MCF 10A (cell line): Measurements from ENCODE around the gene UPP1. TPM values are rescaled to one million over a fixed set of nuclear protein-coding genes. Genes with fewer than 3 reads are reported as not detected.
"Not testable (repeated sequence)": the region's sequence is repeated elsewhere in the genome, so short reads cannot be mapped to it uniquely, and the experiment has no call there.

Experiments used
- BruUV-seq: library from RNA; stranded (reverse); fragments of 400-500 nt; replicated peaks from 2 replicates; lab custom pipeline; 2021; lab: Mats Ljungman, UMichigan
- CTCF ChIA-PET: fragments of 300-600 bp; sonication (Branson Sonifier 250); formaldehyde crosslinking; extraction: SDS; loops from one replicate; lab custom pipeline; 2021; ENCODE audit warnings: antibody characterized with exemption, inconsistent platforms; lab: Yijun Ruan, JAX
- POLR2A ChIA-PET: fragments of 300-600, 350-650 bp; sonication (Branson Sonifier 250); formaldehyde crosslinking; extraction: SDS; loops from one replicate; lab custom pipeline; 2020; ENCODE audit warnings: antibody characterized with exemption, inconsistent platforms; lab: Yijun Ruan, JAX
- DNase-seq: peaks from one replicate; pipeline ENCODE4 v3.0.0-alpha.2; 2018; ENCODE audit not compliant: unreplicated experiment
- H3K27ac Mint-ChIP-seq: one replicate; pipeline ENCODE4 v1.8.0; 2022; ENCODE audit warnings: mild to moderate bottlenecking, low read depth, mixed read lengths; ENCODE audit not compliant: unreplicated experiment
- H3K27me3 Mint-ChIP-seq: one replicate; pipeline ENCODE4 v1.8.0; 2022; ENCODE audit warnings: mixed read lengths; ENCODE audit not compliant: insufficient read depth, unreplicated experiment
- H3K36me3 Mint-ChIP-seq: one replicate; pipeline ENCODE4 v1.8.0; 2022; ENCODE audit warnings: mild to moderate bottlenecking, moderate library complexity, mixed read lengths; ENCODE audit not compliant: insufficient read depth, unreplicated experiment
- H3K4me1 Mint-ChIP-seq: one replicate; pipeline ENCODE4 v1.8.0; 2022; ENCODE audit warnings: mixed read lengths; ENCODE audit not compliant: insufficient read depth, unreplicated experiment
- H3K4me3 Mint-ChIP-seq: one replicate; pipeline ENCODE4 v1.8.0; 2022; ENCODE audit warnings: mild to moderate bottlenecking, moderate library complexity, mixed read lengths; ENCODE audit not compliant: unreplicated experiment
- H3K9me3 Mint-ChIP-seq: one replicate; pipeline ENCODE4 v1.8.0; 2022; ENCODE audit warnings: mixed read lengths; ENCODE audit not compliant: unreplicated experiment
- intact Hi-C: fragments of 100-400 bp; cut with micrococcal nuclease; formaldehyde crosslinking; loops from 2 replicates; pipeline ENCODE4 v1.14.1; 2022
- total RNA-seq: library from RNA; stranded (reverse); gene quantifications from 2 replicates; pipeline ENCODE4 v1.2.3, GENCODE V29; 2022
- TF ChIP-seq, protein P1 (sequence below): fragments of 200-600 bp; IDR thresholded peaks from one replicate; pipeline ENCODE4 v1.8.0; 2022; ENCODE audit warnings: antibody characterized with exemption, mild to moderate bottlenecking; ENCODE audit not compliant: unreplicated experiment

The UPP1 gene
- total RNA-seq, 1 experiment from 2014 or later: 602 TPM

DNA sequence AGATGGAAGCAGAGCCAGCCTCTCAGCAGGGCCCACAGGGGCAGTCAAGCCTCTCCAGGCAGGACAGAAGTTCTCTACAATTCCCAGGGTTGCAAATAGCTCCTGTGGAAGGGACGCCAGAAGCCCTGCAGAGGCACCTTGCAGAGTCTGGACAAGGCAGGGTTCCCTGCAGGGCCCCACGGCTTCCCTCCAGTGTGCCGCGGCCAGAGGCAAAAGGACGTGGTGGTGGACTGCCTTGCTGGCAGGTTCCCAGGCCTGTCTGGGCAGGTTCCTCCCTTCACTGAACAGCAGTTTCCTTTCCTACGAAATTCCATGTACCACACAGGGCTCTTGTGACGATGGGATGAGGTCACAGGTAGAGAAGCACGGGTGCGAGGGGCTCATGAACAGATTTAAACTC is 25.1 kb downstream of the UPP1 start:
- ChIA-PET POLR2A (interaction anchor here (0.7 kb wide), 1 partner anchor 165 kb away, joined by 3 read pairs; no protein-coding TSS in a partner anchor), CTCF (interaction anchor here (0.6 to 16.0 kb wide), 6 partner anchors 12 to 179 kb away, joined by 3 to 314 read pairs (median 4); partner anchors contain the start of genes PKD1L1 and UPP1)
- DNase-seq: no peak
- Mint-ChIP-seq H3K27me3 (no peaks in the 10 kb centered on the region), H3K36me3 (peaks cover under 1% of the 10 kb centered on the region), H3K4me3 (no peak overlapping the region), H3K4me1 (peaks cover 22% of the 10 kb centered on the region), H3K9me3 (no peaks in the 10 kb centered on the region), H3K27ac (no peak overlapping the region)
- no TSS peak for BruUV-seq
- intact Hi-C loops: no loop called here
- TF ChIP-seq, protein P1, sequence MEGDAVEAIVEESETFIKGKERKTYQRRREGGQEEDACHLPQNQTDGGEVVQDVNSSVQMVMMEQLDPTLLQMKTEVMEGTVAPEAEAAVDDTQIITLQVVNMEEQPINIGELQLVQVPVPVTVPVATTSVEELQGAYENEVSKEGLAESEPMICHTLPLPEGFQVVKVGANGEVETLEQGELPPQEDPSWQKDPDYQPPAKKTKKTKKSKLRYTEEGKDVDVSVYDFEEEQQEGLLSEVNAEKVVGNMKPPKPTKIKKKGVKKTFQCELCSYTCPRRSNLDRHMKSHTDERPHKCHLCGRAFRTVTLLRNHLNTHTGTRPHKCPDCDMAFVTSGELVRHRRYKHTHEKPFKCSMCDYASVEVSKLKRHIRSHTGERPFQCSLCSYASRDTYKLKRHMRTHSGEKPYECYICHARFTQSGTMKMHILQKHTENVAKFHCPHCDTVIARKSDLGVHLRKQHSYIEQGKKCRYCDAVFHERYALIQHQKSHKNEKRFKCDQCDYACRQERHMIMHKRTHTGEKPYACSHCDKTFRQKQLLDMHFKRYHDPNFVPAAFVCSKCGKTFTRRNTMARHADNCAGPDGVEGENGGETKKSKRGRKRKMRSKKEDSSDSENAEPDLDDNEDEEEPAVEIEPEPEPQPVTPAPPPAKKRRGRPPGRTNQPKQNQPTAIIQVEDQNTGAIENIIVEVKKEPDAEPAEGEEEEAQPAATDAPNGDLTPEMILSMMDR: no peak

GRCh38 chr7:48114589-48114988 is 25.5 kb downstream of the UPP1 start:
- no TSS peak for BruUV-seq
- no peak overlapping the region for H3K27ac Mint-ChIP-seq
- H3K9me3 Mint-ChIP-seq: no peaks in the 10 kb centered on the region
- intact Hi-C loops: no loop called here
- no peak overlapping the region for H3K4me3 Mint-ChIP-seq
- H3K27me3 Mint-ChIP-seq: no peaks in the 10 kb centered on the region
- ChIA-PET CTCF (interaction anchor here (0.6 to 16.0 kb wide), 6 partner anchors 11 to 180 kb away, joined by 3 to 314 read pairs (median 4); partner anchors contain the start of genes PKD1L1 and UPP1), POLR2A (interaction anchor here (0.6 kb wide), 1 partner anchor 1809 kb away, joined by 3 read pairs; no protein-coding TSS in a partner anchor)
- peaks cover 22% of the 10 kb centered on the region for H3K4me1 Mint-ChIP-seq
- DNase-seq: no peak
- TF ChIP-seq, protein P1: no peak
- H3K36me3 Mint-ChIP-seq: no peaks in the 10 kb centered on the region

DNA sequence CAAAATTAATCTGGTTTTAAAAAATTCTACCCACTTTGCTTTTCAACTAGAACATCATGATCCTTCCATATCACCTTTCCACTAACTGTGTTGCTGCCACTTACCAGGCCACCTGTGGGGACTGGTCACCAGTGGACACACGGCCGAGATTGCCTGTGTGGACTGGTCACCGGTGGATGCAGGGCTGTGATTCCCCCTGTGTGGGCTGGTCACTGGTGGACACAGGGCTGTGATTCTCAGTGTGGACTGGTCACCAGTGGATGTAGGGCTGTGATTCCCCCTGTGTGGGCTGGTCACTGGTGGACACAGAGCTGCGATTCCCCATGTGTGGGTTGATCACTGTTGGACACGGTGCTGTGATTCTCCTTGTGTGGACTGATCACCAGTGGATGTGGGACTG is 27.0 kb downstream of the UPP1 start:
- Mint-ChIP-seq H3K4me3 (no peak overlapping the region), H3K36me3 (no peaks in the 10 kb centered on the region), H3K27ac (no peak overlapping the region), H3K4me1 (peaks cover 13% of the 10 kb centered on the region), H3K9me3 (no peaks in the 10 kb centered on the region), H3K27me3 (no peaks in the 10 kb centered on the region)
- TF ChIP-seq, protein P1: no peak
- intact Hi-C loops: no loop called here
- CTCF ChIA-PET: interaction anchor here (0.6 kb wide), 1 partner anchor 170 kb away, joined by 3 read pairs; no protein-coding TSS in a partner anchor
- no peak for DNase-seq
- no TSS peak for BruUV-seq
- POLR2A ChIA-PET: no interaction called here

DNA sequence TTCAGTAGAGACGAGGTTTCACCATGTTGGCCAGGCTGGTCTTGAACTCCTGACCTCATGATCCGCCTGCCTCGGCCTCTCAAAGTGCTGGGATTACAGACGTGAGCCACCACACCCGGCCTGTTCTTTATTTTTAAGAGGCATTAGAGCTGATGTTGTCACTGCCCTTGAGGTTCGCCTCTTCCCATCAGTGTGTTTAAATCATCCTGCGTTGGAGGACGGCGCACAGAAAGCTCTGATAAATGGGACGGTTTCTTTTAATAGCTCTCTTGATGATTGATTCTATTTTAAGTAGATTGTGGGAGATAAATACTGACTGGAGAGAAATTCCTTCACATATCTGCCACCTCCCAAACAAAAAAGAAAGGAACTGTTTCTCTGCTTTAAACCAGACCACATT is 29.0 kb downstream of the UPP1 start:
- DNase-seq: no peak
- ChIA-PET POLR2A (no interaction called here), CTCF (no interaction called here)
- no TSS peak for BruUV-seq
- Mint-ChIP-seq H3K27ac (no peak overlapping the region), H3K4me3 (no peak overlapping the region), H3K4me1 (peaks cover 13% of the 10 kb centered on the region), H3K27me3 (peaks cover 8% of the 10 kb centered on the region), H3K36me3 (no peaks in the 10 kb centered on the region), H3K9me3 (no peaks in the 10 kb centered on the region)
- intact Hi-C loops: no loop called here
- TF ChIP-seq, protein P1: no peak

- BruUV-seq, POLR2A ChIA-PET: not testable (repeated sequence)
Measured at GRCh38 chr7:48120536-48120935, 31.5 kb downstream of the UPP1 start.

More at GRCh38 chr7:48120536-48120935, 31.5 kb downstream of the UPP1 start:
- CTCF ChIA-PET: interaction anchor here (1.3 to 3.2 kb wide), 3 partner anchors 10 to 39 kb away, joined by 3 to 32 read pairs (median 10); no protein-coding TSS in a partner anchor
- H3K9me3 Mint-ChIP-seq, DNase-seq, H3K4me3 Mint-ChIP-seq, H3K4me1 Mint-ChIP-seq, H3K27ac Mint-ChIP-seq, H3K36me3 Mint-ChIP-seq, intact Hi-C loops: not testable (repeated sequence)
- H3K27me3 Mint-ChIP-seq: peaks cover 28% of the 10 kb centered on the region
